NK-92 (cell line): ENCODE results near the gene EMILIN3.

Experiments
- DNase-seq: peaks from one replicate; lab custom pipeline; 2025; ENCODE audit not compliant: unreplicated experiment; lab: John Stamatoyannopoulos, UW

EMILIN3 gene

DNA sequence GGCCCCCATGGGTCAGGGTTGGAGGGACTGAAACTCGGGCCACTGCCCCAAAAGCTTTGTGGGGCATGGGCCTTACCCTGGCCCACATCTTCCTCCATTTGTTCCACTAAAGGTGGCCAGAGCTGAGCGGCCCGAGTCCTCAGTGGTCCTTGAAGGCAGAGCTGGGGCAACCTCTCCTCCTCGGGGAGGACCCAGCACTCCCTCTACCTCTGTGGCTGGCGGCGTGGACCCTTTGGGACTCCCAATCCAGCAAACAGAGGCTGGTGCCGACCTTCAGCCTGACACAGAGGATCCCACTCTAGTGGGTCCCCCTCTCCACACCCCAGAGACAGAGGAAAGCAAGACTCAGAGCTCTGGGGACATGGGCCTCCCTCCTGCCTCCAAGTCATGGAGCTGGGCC, 16.7 kb downstream of the EMILIN3 start:
- no peak for DNase-seq

- no peak for DNase-seq
Observed at GRCh38 chr20:41349266-41349665, 17.4 kb downstream of the EMILIN3 start.

- DNase-seq = no peak
Observed at GRCh38 chr20:41348430-41349172, 18.0 kb downstream of the EMILIN3 start.

DNA sequence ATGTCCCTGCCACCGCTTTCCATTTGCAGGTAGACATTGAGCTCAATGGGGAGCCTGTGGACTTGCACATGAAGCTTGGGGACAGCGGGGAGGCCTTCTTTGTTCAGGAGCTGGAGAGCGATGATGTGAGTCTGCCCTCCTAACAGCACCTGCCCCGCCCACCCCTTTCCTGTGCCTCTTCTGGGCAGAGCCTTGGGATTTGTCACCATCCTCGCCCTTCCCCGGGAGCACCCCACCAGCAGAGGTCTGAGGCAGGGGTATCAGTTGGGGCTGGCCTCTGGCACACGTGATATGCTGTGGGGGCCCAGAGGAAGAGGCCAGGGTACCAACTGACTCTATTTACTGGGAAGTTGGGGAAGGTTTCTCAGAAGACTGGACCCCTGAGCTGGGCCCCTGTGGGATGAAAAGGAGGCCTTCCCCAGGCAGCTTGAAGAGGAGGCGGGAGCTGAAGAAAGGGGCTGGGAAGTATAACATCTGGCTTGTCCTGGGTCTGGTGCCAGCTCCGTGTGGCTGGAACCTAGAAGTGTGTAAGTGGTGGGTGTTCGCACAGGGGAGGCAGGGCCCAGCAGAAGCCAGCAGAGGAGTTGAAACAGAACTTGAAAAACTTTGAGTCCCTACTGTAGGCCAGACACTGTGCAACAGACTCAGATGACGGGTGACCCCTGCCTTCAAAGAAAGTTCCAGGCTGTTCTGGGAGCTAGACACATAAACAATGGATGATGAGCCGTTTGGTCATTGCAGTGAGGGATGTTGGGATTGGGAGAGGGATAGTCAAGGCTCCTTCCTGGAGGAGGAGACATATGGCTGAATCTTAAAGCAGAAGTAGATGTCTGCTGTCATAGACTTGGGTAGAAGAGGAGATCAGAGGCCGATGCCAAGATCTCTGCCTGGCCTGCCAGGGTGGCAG, 18.8 kb downstream of the EMILIN3 start:
- DNase-seq = no peak

DNA sequence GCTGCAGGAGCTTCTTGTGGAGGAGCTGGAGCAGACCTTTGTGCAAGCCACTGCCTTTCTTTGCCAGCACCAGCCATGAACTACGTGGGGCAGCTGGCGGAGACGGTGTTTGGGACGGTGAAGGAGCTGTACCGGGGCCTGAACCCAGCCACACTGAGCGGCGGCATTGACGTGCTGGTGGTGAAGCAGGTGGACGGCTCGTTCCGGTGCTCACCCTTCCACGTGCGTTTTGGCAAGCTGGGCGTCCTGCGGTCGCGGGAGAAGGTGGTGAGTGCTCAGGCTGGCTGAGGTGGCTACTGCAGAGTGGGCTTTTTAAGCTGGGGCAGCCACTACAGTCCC, 20.9 kb downstream of the EMILIN3 start:
- no peak for DNase-seq

GRCh38 chr20:41344938-41345728, 21.5 kb downstream of the EMILIN3 start:
- no peak for DNase-seq

GRCh38 chr20:41344477-41344876, 22.1 kb downstream of the EMILIN3 start:
- DNase-seq = no peak

DNA sequence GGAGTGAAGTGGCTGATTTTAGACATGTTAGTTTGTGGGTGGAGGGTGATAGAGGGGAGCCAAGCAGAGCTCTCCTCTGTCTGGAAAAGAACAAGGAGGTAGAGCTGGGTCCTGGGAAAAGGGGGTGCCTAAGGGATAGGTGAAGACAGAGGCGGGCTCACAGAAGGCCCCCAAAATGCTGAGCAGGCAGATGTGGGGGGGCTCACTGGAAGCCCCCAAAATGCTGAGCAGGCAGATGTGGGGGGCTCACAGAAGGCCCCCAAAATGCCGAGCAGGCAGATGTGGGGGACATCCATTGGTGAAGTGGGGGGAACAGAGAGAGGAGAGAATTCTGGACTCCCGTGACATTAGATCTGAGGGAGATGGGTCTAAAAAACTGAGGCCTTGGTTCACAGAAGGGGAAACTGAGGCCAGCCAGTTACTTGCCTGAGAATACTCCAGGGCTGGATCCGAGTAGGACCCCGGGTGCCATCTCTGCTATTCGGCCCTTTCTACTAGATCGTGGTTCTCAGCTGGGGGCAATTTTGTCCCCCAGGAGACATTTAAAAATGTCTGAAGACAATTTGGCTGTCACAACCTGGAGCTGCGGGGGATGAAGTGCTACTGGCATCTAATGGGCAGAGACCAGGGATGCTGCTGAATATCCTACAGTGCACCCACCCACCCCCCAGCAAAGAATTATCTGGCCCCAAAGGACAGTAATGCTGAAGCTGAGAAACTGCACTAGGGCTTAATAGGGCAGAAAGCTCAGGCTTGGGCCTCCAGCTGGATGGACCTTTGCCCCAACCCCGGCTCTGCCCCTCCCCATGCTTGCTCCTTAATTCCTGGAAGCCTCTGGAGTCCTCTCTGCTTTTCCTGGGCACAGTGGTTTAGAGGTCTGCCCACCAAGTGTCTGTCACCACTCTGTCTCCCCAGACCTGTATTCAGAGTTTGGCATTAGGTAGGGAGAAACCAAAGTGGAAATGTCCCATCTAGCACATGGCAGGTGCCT, 23.8 kb downstream of the EMILIN3 start:
- no peak for DNase-seq

DNA sequence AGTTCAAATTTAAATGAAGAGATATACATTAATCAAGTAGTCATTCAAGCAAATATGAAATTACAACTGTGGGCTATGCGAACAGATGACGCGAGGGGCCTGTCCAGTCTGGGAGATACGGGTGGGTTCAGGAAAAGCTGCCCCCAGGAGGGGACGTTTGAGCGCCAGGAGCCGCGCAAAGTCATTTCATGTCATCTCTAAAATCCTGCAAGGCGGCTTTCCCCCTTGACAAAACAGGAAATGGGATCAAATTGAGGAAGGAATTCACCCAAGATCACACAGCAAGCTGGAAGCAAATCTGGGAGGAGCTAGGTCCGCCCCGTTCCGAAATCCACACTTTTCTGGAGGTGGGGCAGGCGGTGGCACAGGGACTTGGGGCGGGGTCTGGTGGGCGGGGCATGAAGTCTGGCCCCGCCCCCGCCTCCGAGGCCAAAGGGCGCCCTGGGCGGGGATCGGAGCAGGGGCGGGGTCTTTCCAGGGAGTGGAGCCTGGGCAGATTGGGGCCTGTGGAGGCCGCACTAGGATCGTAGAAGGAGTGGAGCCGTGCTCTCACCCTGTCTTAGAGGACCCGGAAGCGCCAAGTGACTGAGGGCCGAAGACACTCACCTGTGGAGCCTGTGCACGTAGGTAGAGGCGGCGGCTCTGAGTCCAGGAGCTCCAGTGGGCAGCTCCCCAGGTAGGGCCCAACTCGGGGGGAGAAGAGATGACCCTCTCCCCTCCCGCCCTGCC, 26.1 kb downstream of the EMILIN3 start, which contains the start of gene LPIN3:
LPIN3 (plus strand) TSS at position 495 of the 729 bp plus-strand sequence. CDS start 4,983 bp downstream, outside the sequence.
- no peak for DNase-seq

DNA sequence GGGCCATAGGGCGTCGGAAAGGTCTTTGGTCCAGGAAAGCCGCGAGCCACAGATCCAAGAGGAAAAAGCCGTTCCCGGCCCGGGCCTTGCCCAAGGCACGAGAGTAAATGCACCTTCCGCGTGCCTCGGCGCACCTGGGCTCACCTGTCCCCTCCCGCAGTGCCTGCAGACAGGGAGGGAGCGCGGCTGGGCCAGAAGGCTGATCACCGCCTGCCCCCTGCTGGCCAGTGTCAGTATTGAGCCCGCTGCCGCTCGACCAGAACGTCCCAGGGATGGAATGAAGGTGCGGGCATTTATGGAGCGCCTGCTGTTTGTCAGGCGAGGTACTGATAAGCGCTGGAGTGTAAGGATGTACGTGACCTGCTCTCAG, 26.7 kb downstream of the EMILIN3 start:
- no peak for DNase-seq

GRCh38 chr20:41336711-41337492, 29.7 kb downstream of the EMILIN3 start:
- DNase-seq = no peak

DNA sequence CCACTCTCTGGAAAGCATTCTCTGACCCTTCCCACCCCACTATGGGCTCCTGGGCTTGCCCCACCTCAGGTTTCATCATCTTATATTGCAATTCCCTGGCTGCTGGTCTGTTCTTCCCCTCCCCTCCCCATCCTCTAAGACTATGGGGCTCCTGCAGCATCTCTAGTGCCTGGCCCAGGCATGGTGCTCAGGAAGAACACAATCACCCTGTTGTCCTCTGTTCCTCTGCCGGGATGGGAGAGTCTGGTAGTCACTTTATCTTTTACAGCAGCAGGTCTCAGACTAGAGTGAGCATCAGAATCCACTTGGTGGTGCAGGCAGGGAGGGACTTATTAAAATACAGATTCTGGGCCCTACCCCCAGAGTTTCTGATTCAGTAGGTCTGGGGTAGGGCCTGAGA, 31.0 kb downstream of the EMILIN3 start:
- DNase-seq = no peak

GRCh38 chr20:41334443-41335421, 31.9 kb downstream of the EMILIN3 start:
- no peak for DNase-seq

GRCh38 chr20:41334036-41334435, 32.6 kb downstream of the EMILIN3 start:
- no peak for DNase-seq

- no peak for DNase-seq
Observed at GRCh38 chr20:41331731-41332130, 34.9 kb downstream of the EMILIN3 start.

GRCh38 chr20:41330941-41331340, 35.7 kb downstream of the EMILIN3 start:
- no peak for DNase-seq

DNA sequence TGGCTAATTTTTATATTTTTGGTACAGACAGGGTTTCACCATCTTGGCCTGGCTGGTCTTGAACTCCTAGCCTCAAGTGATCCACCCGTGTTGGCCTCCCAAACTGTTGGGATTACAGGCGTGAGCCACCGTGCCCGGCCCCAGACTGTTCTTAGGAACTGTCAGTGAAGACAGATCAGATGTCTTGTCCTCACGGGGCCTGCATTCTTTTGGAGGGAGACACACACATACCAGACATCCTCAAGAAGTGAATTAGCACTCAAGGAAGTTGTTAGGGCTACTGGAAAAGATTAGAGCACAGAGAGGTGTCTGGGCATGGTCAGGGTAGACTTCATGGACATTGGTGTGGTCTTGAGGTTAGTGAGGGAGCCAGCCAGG, 36.3 kb downstream of the EMILIN3 start:
- no peak for DNase-seq
